Measurements from ENCODE around the gene MTRF1L.
"Not testable (repeated sequence)": the region's sequence is repeated elsewhere in the genome, so short reads cannot be mapped to it uniquely, and the experiment has no call there.

Gene MTRF1L

GRCh38 chr6:152969688-152970418 is 32.7 kb downstream of the MTRF1L start:
- DNase-seq, result no peak

GRCh38 chr6:152966168-152966894 is 36.2 kb downstream of the MTRF1L start:
- not testable (repeated sequence) for DNase-seq

GRCh38 chr6:152959333-152959732 is 43.2 kb downstream of the MTRF1L start:
- DNase-seq, result no peak

- DNase-seq, result no peak
Observed at GRCh38 chr6:152957796-152958195, 44.7 kb downstream of the MTRF1L start.

GRCh38 chr6:152954443-152954842 is 48.1 kb downstream of the MTRF1L start:
- DNase-seq, result no peak

- DNase-seq, result no peak
Observed at GRCh38 chr6:152952866-152953509, 49.5 kb downstream of the MTRF1L start.

- DNase-seq, result no peak
Observed at GRCh38 chr6:152952045-152952444, 50.5 kb downstream of the MTRF1L start.

GRCh38 chr6:152950240-152950639 is 52.3 kb downstream of the MTRF1L start:
- DNase-seq, result no peak

GRCh38 chr6:152948150-152948768 is 54.2 kb downstream of the MTRF1L start:
- DNase-seq, result peak; percentile 1

- no peak for DNase-seq
Observed at GRCh38 chr6:152946995-152947394, 55.5 kb downstream of the MTRF1L start.

GRCh38 chr6:152946484-152946883 is 56.0 kb downstream of the MTRF1L start:
- no peak for DNase-seq

GRCh38 chr6:152943260-152943897 is 59.1 kb downstream of the MTRF1L start:
- no peak for DNase-seq

- DNase-seq, result no peak
Observed at GRCh38 chr6:152942319-152942869, 60.1 kb downstream of the MTRF1L start.

GRCh38 chr6:152941746-152942145 is 60.8 kb downstream of the MTRF1L start:
- no peak for DNase-seq

Data from NCI-H2029 treated with DMSO at 0.1 percent for 48 hours (cell line).